ENCODE measurements around the gene IFNAR1.
A peak's percentile ranks its signal among the peaks of the same experiment; 100 is the strongest.
"Not testable (repeated sequence)": the region's sequence is repeated elsewhere in the genome, so short reads cannot be mapped to it uniquely, and the experiment has no call there.

The IFNAR1 gene

DNA sequence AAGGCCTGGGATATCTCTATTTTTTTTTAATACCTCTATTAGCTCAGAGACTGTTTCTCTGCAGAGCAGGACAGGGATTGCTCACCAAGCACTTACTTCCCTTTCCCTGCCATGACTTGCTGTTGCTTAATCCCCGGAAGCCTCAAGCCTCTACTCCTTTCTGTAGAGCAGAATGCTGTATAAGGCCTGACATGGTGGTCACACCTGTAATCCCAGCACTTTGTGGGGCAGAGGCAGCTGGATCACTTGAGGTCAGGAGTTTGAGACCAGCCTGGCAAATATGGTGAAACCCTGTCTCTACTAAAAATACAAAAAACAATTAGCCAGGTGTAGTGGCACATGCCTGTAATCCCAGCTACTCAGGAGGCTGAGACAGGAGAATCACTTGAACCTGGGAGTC is 55.2 kb downstream of the IFNAR1 start:
- DNase-seq = peak; percentile 22
- H3K4me1 Mint-ChIP-seq = peaks cover 63% of the 10 kb centered on the region
- peaks cover 60% of the 10 kb centered on the region for H3K27me3 Mint-ChIP-seq
- not testable (repeated sequence) for H3K36me3 Mint-ChIP-seq, H3K4me3 Mint-ChIP-seq, H3K9me3 Mint-ChIP-seq
- H3K27ac Mint-ChIP-seq = peak overlapping the region; percentile 89
- CTCF ChIA-PET = interaction anchor here (1.0 to 2.0 kb wide), 4 partner anchors 18 to 182 kb away, joined by 4 to 8 read pairs (median 6); no protein-coding TSS in a partner anchor

DNA sequence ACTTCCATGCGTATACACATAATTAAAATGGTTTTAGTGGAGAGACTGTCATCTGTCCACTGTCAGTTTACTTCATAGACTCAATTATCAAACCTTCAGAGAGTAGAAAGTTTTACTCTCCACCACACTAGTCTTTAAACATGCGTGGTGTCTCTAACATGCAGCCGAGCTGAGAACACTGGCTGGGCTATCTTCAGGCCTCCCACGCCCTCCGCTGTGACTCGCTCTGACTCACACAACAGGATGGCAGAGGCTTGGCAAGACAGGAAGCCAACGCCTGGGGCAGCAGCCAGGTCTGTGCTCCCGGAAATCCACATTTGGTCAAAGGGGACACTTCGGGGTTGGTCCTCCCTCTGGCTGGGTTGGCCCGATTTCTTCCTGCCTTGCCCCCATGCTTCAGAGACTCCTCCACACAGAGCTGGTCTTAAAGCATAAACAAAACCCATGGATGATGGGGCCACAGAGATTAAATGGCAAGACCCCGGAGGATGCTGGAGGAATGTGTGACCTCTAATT is 55.8 kb downstream of the IFNAR1 start:
- Mint-ChIP-seq H3K4me1 (peaks cover 64% of the 10 kb centered on the region), H3K36me3 (peaks cover 5% of the 10 kb centered on the region), H3K27ac (peak overlapping the region; percentile 89), H3K4me3 (no peak overlapping the region), H3K27me3 (peaks cover 60% of the 10 kb centered on the region), H3K9me3 (no peaks in the 10 kb centered on the region)
- DNase-seq = peak; percentile 90
- CTCF ChIA-PET = interaction anchor here (1.2 to 2.0 kb wide), 3 partner anchors 19 to 181 kb away, joined by 4 to 8 read pairs (median 5); no protein-coding TSS in a partner anchor

DNA sequence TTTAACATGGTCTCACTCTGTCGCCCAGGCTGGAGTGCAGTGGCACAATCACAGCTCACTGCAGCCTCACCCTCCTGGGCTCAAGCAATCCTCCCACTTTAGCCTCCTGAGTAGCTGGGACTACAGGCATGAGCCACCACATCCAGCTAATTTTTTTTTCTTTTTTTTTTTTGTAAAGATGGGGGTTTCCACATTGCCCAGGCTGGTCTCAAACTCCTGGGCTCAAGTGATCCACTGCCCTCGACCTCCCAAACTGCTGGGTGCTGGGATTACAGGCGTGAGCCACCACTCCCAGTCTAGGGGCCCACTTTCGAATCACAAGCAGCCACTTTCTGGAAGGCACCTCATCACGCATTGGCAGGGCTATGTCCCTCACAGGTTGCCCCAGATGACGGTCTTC is 56.6 kb downstream of the IFNAR1 start:
- DNase-seq = peak; percentile 9
- H3K9me3 Mint-ChIP-seq, H3K4me3 Mint-ChIP-seq, H3K36me3 Mint-ChIP-seq: not testable (repeated sequence)
- Mint-ChIP-seq H3K27me3 (peaks cover 66% of the 10 kb centered on the region), H3K4me1 (peaks cover 69% of the 10 kb centered on the region), H3K27ac (peak overlapping the region; percentile 89)
- CTCF ChIA-PET = interaction anchor here (1.6 to 2.0 kb wide), 2 partner anchors 20 to 181 kb away, joined by 4 to 8 read pairs; no protein-coding TSS in a partner anchor

DNA sequence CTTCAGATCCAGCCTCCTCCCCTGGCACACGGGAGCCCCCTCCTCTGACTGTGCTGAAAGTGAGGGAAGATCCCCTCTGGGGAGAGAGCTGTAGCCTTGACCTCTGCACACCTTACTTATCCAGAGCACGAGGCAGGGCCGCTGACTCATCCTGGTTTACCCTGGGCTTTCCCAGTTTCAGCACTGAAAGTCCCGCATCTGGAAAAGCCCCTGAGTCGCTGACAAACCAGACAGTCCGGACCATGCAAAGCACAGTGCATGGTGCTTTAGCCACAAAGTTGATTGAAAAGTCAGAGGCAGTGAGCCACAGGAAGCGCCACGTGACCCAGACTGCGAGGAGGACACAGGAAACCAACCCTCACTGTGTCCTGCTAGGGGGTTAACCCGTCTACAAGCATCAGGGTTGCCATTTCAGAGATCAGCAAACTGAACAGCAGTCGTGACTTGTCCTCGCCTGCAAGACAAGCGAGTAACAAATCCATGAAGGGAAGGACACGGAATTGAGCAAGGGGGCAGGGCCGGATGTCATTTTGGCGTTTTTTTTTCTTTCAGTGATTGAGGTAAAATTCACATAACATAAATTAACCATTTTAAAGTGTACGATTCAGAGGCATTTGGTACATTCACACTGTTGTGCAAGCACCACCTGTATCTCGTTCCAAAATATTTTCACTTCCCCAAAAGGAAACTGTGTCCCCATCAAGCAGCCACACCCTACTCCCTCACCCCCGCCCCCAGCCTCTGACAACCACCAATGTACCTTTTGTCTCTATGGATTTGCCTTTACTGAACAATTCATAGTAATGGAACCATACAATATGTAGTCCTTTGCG is 58.5 kb downstream of the IFNAR1 start:
- Mint-ChIP-seq H3K27ac (peak overlapping the region; percentile 82), H3K9me3 (no peaks in the 10 kb centered on the region), H3K36me3 (peaks cover 5% of the 10 kb centered on the region), H3K27me3 (peaks cover 65% of the 10 kb centered on the region), H3K4me1 (peaks cover 72% of the 10 kb centered on the region), H3K4me3 (peak overlapping the region; percentile 64)
- CTCF ChIA-PET = interaction anchor here (0.9 kb wide), 1 partner anchor 22 kb away, joined by 3 read pairs; no protein-coding TSS in a partner anchor
- peak; percentile 80 for DNase-seq

DNA sequence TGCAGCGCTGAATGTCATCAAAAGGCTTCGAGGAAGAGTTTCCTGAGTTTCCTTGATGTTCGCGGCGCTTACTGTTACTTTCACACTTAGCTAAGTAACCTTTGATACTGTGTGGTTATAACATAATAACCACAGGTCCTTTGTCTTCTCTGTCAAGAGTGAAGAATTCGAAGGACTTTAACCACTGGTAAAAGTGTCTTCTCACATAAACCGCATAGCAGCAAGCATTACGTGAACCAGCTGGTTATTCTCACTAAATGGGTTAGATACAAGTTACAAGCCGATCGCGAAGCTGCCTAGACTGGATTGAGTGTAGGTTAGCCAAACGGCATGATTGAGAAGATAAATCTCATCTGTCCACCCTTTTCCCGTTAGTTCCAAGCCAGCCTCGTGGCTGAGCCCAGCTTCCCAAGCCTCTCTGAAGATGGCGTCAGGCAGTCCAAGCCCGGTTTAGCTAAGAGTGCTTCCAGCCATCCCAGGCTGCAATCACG is 60.1 kb downstream of the IFNAR1 start:
- peaks cover 74% of the 10 kb centered on the region for H3K27me3 Mint-ChIP-seq
- H3K9me3 Mint-ChIP-seq = no peaks in the 10 kb centered on the region
- CTCF ChIA-PET = interaction anchor here (0.7 to 2.6 kb wide), 13 partner anchors 9 to 313 kb away, joined by 3 to 10 read pairs (median 3); partner anchors contain the start of gene IFNAR1
- peak; percentile 54 for DNase-seq
- peaks cover 2% of the 10 kb centered on the region for H3K36me3 Mint-ChIP-seq
- peak overlapping the region; percentile 57 for H3K4me3 Mint-ChIP-seq
- H3K4me1 Mint-ChIP-seq = peaks cover 65% of the 10 kb centered on the region
- H3K27ac Mint-ChIP-seq = peak overlapping the region; percentile 84

DNA sequence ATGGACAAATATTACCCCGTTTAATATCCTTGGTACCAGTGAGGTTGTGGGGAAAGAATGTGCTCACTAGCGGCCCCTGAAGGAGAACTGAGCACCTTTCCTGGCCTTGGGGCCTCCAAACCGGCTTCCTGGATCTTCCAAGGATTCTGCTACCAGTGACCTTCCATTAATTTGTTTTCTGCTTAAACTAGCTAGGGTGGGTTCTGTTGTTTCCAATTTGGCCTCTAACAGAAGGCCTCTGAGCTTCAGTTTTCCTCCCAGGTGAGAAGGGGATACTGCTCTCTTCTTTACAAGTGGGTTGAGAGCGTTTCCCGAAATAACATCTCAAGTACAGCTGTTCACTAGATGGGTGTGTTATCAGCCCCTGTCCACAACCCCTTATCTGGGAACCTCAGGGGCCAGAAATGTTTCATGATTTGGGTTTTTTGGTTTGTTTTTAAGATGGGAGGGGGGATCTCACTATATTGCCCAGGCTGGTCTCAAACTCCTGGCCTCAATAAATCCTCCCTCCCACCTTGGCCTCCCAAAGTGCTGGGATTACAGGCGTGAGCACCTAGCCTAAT is 61.5 kb downstream of the IFNAR1 start:
- Mint-ChIP-seq H3K27ac (no peak overlapping the region), H3K4me1 (peaks cover 51% of the 10 kb centered on the region), H3K36me3 (no peaks in the 10 kb centered on the region), H3K4me3 (no peak overlapping the region), H3K9me3 (no peaks in the 10 kb centered on the region), H3K27me3 (peaks cover 80% of the 10 kb centered on the region)
- CTCF ChIA-PET = interaction anchor here (0.6 to 2.6 kb wide), 6 partner anchors 18 to 506 kb away, joined by 3 to 10 read pairs (median 4); partner anchors contain the start of gene IFNAR1
- no peak for DNase-seq

DNA sequence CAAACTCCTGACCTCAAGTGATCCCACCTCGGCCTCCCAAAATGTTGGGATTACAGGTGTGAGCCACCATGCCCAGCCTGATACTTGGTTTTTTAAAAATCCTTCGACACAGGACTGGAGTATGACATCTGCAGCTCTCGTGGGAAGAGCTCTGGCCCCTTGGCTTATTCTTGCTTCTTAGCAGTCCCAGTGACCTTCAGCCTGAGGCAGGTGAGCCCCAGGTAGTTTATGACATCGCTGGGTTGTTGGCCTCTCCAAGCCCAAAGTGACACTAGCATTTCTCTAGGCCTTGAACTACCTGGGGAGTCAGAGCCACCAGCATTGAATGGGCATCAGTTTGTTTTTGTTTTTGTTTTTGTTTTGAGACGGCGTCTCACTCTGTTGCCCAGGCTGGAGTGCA is 62.5 kb downstream of the IFNAR1 start:
- Mint-ChIP-seq H3K27me3 (peaks cover 82% of the 10 kb centered on the region), H3K9me3 (no peaks in the 10 kb centered on the region), H3K27ac (no peak overlapping the region), H3K4me3 (no peak overlapping the region), H3K36me3 (no peaks in the 10 kb centered on the region), H3K4me1 (peaks cover 42% of the 10 kb centered on the region)
- CTCF ChIA-PET = interaction anchor here (0.7 to 1.4 kb wide), 2 partner anchors 9 to 58 kb away, joined by 3 to 4 read pairs; no protein-coding TSS in a partner anchor
- no peak for DNase-seq

DNA sequence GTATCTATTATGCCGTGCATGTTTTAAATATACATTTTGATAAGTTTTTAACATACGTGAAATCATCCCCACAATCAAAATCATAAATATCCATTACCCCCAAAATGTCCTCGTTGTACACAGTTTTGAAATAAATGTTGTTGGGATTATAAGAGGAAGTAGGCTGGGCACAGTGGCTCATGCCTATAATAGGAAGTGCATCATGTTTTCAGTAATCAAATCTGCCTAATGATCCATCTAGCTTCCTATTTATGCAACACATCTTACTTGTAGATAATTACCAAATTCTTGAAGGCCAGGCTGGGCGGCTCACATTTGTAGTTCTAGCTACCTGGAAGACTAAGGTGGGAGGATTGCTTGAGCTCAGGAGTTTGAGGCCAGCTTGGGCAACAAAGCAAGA is 63.4 kb downstream of the IFNAR1 start:
- Mint-ChIP-seq H3K27ac (no peak overlapping the region), H3K36me3 (no peaks in the 10 kb centered on the region), H3K27me3 (peaks cover 82% of the 10 kb centered on the region), H3K9me3 (no peaks in the 10 kb centered on the region), H3K4me3 (no peak overlapping the region), H3K4me1 (peaks cover 34% of the 10 kb centered on the region)
- DNase-seq = no peak
- CTCF ChIA-PET = no interaction called here

DNA sequence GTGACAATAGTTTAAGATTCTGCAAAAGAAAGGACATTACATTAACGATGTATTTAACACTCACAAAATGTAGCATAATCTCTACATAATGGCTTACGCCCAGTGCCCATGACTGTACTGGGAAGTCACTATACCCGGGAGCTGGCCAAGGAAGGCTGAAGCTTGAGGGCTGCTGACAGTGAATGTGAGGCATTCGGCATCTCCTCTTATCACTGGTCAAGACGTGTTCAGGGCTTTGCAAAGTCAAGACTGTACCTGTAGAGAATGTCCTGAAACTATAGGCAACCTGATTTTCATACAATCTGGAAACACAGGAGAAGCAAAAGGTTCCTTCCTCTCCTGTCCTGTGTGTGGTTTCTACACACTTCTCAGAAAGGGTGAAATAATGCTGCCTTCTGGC is 65.7 kb downstream of the IFNAR1 start:
- no peak overlapping the region for H3K4me3 Mint-ChIP-seq
- H3K27ac Mint-ChIP-seq = no peak overlapping the region
- H3K9me3 Mint-ChIP-seq = no peaks in the 10 kb centered on the region
- no peaks in the 10 kb centered on the region for H3K36me3 Mint-ChIP-seq
- H3K27me3 Mint-ChIP-seq = peaks cover 88% of the 10 kb centered on the region
- CTCF ChIA-PET = interaction anchor here (0.5 kb wide), 1 partner anchor 54 kb away, joined by 3 read pairs; no protein-coding TSS in a partner anchor
- no peak for DNase-seq
- H3K4me1 Mint-ChIP-seq = peaks cover 12% of the 10 kb centered on the region

DNA sequence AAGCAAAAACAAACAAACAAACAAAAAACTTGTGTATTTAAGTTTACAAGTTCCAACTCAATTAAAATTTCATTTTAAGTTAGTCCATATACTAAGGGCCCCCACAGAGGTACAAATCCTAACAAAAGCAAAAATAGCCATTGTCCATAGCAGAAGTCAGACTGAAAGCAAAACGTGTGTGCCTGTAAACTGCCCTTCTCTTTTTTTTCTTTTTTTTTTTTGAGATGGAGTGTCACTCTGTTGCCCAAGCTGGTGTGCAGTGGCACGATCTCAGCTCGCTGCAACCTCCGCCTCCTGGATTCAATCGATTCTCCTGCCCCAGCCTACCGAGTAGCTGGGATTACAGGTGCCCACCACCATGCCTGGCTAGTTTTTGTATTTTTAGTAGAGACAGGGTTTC is 66.9 kb downstream of the IFNAR1 start:
- H3K27ac Mint-ChIP-seq = no peak overlapping the region
- CTCF ChIA-PET = interaction anchor here (1.0 kb wide), 1 partner anchor 54 kb away, joined by 3 read pairs; no protein-coding TSS in a partner anchor
- H3K36me3 Mint-ChIP-seq = no peaks in the 10 kb centered on the region
- H3K9me3 Mint-ChIP-seq = no peaks in the 10 kb centered on the region
- H3K27me3 Mint-ChIP-seq = peaks cover 88% of the 10 kb centered on the region
- no peak for DNase-seq
- H3K4me3 Mint-ChIP-seq = no peak overlapping the region
- H3K4me1 Mint-ChIP-seq = peaks cover 6% of the 10 kb centered on the region

DNA sequence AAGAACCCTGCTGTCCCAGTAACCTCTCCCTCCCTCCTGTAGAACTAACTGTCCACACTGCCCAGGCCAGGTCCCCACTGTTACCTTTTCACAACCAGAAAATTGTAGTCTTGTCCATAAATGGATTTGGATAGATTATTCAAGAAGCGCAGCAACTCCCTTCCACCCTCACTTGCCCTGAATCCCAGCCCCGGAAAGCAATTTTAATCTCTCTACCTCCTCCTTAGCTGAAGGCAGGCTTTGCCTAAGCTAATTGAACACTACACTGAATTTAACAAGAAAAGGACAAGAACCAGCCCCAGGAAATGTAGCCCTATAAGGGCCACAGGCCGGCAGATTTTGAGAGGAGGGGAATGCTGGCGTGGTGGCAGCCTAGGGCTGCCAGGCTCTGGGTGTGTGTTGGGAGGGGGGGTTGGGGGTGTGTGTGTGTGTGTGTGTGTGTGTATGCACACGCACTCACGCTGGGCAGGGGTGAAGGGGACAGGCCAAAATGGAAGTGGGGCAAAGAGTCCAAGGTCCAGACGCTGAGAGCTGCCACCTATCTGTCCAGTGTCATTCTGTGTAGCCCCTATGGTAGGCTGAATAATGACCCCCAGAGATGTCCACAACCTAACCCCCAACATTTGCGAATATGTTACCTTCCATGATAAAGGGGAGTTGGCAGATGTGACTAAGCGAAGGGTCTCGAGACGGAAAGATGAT is 67.7 kb downstream of the IFNAR1 start:
- Mint-ChIP-seq H3K27ac (peak overlapping the region; percentile 81), H3K9me3 (no peaks in the 10 kb centered on the region), H3K4me1 (peaks cover 6% of the 10 kb centered on the region), H3K4me3 (no peak overlapping the region), H3K27me3 (peaks cover 89% of the 10 kb centered on the region), H3K36me3 (no peaks in the 10 kb centered on the region)
- DNase-seq = no peak
- CTCF ChIA-PET = no interaction called here

DNA sequence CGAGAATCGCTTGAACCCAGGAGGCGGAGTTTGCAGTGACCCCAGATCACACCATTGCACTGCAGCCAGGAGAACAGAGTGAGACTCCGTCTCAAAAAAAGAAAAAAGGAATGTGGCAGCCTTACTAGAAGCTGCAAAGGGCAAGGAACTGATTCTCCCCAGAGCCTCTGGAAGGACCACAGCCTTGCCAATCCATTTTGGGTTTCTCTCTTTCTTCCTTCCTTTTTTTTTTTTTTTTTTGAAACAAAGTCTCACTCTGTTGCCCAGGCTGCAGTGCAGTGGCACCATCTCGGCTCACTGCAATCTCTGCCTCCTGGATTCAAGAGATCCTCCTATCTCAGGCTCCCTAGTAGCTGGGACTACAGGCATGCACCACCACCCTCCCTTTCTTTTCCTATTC is 68.6 kb downstream of the IFNAR1 start:
- H3K27me3 Mint-ChIP-seq = peaks cover 91% of the 10 kb centered on the region
- no peaks in the 10 kb centered on the region for H3K36me3 Mint-ChIP-seq
- no peak overlapping the region for H3K27ac Mint-ChIP-seq
- no peak overlapping the region for H3K4me3 Mint-ChIP-seq
- DNase-seq = no peak
- CTCF ChIA-PET = no interaction called here
- H3K9me3 Mint-ChIP-seq = no peaks in the 10 kb centered on the region
- H3K4me1 Mint-ChIP-seq = peaks cover 2% of the 10 kb centered on the region

DNA sequence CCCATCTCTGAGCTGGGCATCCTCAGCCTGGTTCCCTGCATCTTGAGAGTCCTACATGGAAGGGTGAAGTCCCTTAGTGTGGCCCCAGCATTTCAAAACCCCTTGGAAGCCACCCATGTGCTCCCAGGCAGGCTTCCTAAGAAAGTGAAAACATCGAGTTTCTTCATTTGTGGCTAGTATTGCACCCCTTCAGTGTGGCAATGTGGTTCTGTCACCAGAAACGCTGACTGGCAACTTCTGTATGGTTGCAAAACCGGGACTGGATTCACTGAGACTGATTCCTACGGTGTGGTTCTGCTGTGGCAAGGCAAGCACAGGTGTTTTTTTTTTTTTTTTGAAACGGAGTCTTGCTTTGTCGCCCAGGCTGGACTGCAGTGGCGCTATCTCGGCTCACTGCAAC is 69.5 kb downstream of the IFNAR1 start:
- Mint-ChIP-seq H3K9me3 (no peaks in the 10 kb centered on the region), H3K27ac (no peak overlapping the region), H3K4me3 (no peak overlapping the region), H3K36me3 (no peaks in the 10 kb centered on the region), H3K27me3 (peaks cover 91% of the 10 kb centered on the region), H3K4me1 (peaks cover 8% of the 10 kb centered on the region)
- no peak for DNase-seq
- CTCF ChIA-PET = no interaction called here

DNA sequence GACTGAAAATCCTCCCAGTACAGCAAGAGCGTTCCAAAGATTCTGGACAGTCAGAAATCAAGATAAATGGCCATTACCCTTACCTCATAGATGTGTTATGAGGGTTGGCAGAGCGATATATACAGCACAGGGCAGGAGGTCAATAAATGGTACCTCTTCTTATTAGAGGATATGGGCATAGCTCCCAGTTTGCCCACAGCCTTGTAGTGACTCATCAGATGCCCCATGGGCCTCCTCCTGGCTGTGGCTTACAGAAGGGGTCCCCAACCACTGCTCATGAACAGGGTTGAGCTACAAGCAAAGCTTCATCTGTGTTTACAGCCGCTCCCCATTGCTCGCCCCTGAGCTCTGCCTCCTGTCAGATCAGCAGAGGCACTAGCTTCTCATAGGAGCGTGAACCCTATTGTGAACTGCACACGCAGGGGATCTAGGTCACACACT is 71.1 kb downstream of the IFNAR1 start:
- DNase-seq = no peak
- Mint-ChIP-seq H3K4me1 (peaks cover 17% of the 10 kb centered on the region), H3K27me3 (peaks cover 90% of the 10 kb centered on the region), H3K9me3 (no peaks in the 10 kb centered on the region), H3K36me3 (no peaks in the 10 kb centered on the region), H3K27ac (no peak overlapping the region), H3K4me3 (no peak overlapping the region)
- CTCF ChIA-PET = interaction anchor here (1.1 to 1.8 kb wide), 3 partner anchors 9 to 34 kb away, joined by 3 to 4 read pairs (median 3); no protein-coding TSS in a partner anchor
